HG02943 (cell line): Measurements from ENCODE around the gene PRSS36.
"Not testable (repeated sequence)": the region's sequence is repeated elsewhere in the genome, so short reads cannot be mapped to it uniquely, and the experiment has no call there.

ENCODE experiments used
- ATAC-seq: cut with Tn5 transposase; IDR thresholded peaks from one replicate; pipeline ENCODE4 v1.9.1; 2021; ENCODE audit warnings: mild to moderate bottlenecking, low read depth, moderate library complexity; ENCODE audit not compliant: unreplicated experiment

PRSS36 gene

GRCh38 chr16:31149894-31150890, at the start of gene PRSS36:
Gene PRSS36 (minus strand): TSS chr16:31150066. CDS start chr16:31150035, 31 bp downstream.
- no peak for ATAC-seq

GRCh38 chr16:31199430-31200041, 49.7 kb upstream of the PRSS36 start:
- ATAC-seq = no peak

- ATAC-seq = no peak
Observed at GRCh38 chr16:31198207-31198882, 48.5 kb upstream of the PRSS36 start.

GRCh38 chr16:31196324-31197088, 46.6 kb upstream of the PRSS36 start:
- ATAC-seq = no peak

- ATAC-seq = not testable (repeated sequence)
Observed at GRCh38 chr16:31195861-31196260, 46.0 kb upstream of the PRSS36 start.

- no peak for ATAC-seq
Observed at GRCh38 chr16:31194898-31195297, 45.0 kb upstream of the PRSS36 start.

GRCh38 chr16:31193874-31194273, 44.0 kb upstream of the PRSS36 start:
- ATAC-seq = no peak

- ATAC-seq = no peak
Observed at GRCh38 chr16:31192856-31193642, 43.2 kb upstream of the PRSS36 start.

GRCh38 chr16:31191697-31192428, 42.0 kb upstream of the PRSS36 start:
- no peak for ATAC-seq

GRCh38 chr16:31190818-31191444, 41.1 kb upstream of the PRSS36 start:
- no peak for ATAC-seq

- no peak for ATAC-seq
Observed at GRCh38 chr16:31190061-31190460, 40.2 kb upstream of the PRSS36 start.

- no peak for ATAC-seq
Observed at GRCh38 chr16:31189412-31189778, 39.5 kb upstream of the PRSS36 start.

GRCh38 chr16:31188450-31189411, 38.9 kb upstream of the PRSS36 start:
- no peak for ATAC-seq

- no peak for ATAC-seq
Observed at GRCh38 chr16:31187808-31188189, 37.9 kb upstream of the PRSS36 start.

- no peak for ATAC-seq
Observed at GRCh38 chr16:31186930-31187807, 37.3 kb upstream of the PRSS36 start.

- ATAC-seq = no peak
Observed at GRCh38 chr16:31186176-31186575, 36.3 kb upstream of the PRSS36 start.
